H1 (cell line): ENCODE results near the gene ZNF581.

Experiments used
- ATF3 ChIP-seq: IDR thresholded peaks from 2 replicates; pipeline ENCODE4 v1.6.1; 2011; ENCODE audit warnings: low read depth, mild to moderate bottlenecking, low read length; ENCODE audit not compliant: insufficient read depth
- CEBPB ChIP-seq: IDR thresholded peaks from 2 replicates; pipeline ENCODE4 v1.6.1; 2012; ENCODE audit warnings: low read depth, low read length
- CHD2 ChIP-seq: IDR thresholded peaks from 2 replicates; pipeline ENCODE4 v1.6.1; 2012; ENCODE audit warnings: low read length, improper control_type of control experiment
- CHD7 ChIP-seq: fragments of 300-600 bp; sonication (generic); IDR thresholded peaks from 2 replicates; pipeline ENCODE4 v1.7.1; 2012; ENCODE audit warnings: low read length, moderate library complexity, mild to moderate bottlenecking, inconsistent platforms; ENCODE audit not compliant: insufficient replicate concordance
- CTCF ChIP-seq, 3 experiments: IDR thresholded peaks; 1 replicate in 2 of 3; 2 replicates in 1 of 3; pipeline versions ENCODE4 v1.5.1 to v1.6.1; 2011; ENCODE audit warnings: low read length in 3 of 3, mild to moderate bottlenecking in 3 of 3, inconsistent platforms in 2 of 3, low read depth in 1 of 3, moderate library complexity in 1 of 3; ENCODE audit not compliant: insufficient read depth in 1 of 3; ENCODE audit errors: control extremely low read depth in 1 of 3
- E2F6 ChIP-seq: IDR thresholded peaks from 2 replicates; pipeline ENCODE4 v1.6.1; 2012; ENCODE audit warnings: inconsistent platforms
- EZH2 ChIP-seq: fragments of 200-600 bp; sonication (generic); IDR thresholded peaks from 2 replicates; pipeline ENCODE4 v1.7.1; 2012; ENCODE audit warnings: low read depth, mild to moderate bottlenecking, moderate library complexity, low read length, inconsistent platforms; ENCODE audit not compliant: severe bottlenecking
- JUND ChIP-seq: IDR thresholded peaks from 2 replicates; pipeline ENCODE4 v1.6.1; 2011; ENCODE audit warnings: mild to moderate bottlenecking, improper control_type of control experiment, low read length
- POLR2A ChIP-seq, 2 experiments: IDR thresholded peaks; 1 replicate in 1 of 2; 2 replicates in 1 of 2; pipeline ENCODE4 v1.6.1; 2011; ENCODE audit warnings: low read depth in 2 of 2, low read length in 2 of 2, mild to moderate bottlenecking in 2 of 2; ENCODE audit errors: control extremely low read depth in 1 of 2
- POLR2AphosphoS5 ChIP-seq: IDR thresholded peaks from 2 replicates; pipeline ENCODE4 v1.6.1; 2011; ENCODE audit warnings: low read depth, low read length
- TAF1 ChIP-seq: IDR thresholded peaks from 2 replicates; pipeline ENCODE4 v1.6.1; 2011; ENCODE audit warnings: mild to moderate bottlenecking, low read depth, low read length

GRCh38 chr19:55640043-55640576 is 3.3 kb upstream of the ZNF581 start:
- TF ChIP-seq CTCF (IDR thresholded peaks at IDR 0.05; ENCODE audit: control extremely low read depth in 1 of 3, insufficient read depth in 1 of 3, low read depth in 1 of 3, low read length in 3 of 3) (peak in 2 of 3 experiments; percentile 3 to 14; a peak in 3 of 4 replicates), CHD2 (no peak), E2F6 (peak; percentile 91), ATF3 (no peak), POLR2A (IDR thresholded peaks at IDR 0.05; ENCODE audit: control extremely low read depth in 1 of 2, low read depth in 2 of 2, low read length in 2 of 2) (no peak), TAF1 (no peak), EZH2 (no peak), POLR2AphosphoS5 (no peak; the same call in 1 of the 2 replicates), CEBPB (no peak), JUND (no peak), CHD7 (no peak)
